Activated T-cell treated with anti-CD3 and anti-CD28 coated beads, Interleukin-2, amount 50 U/mL, for 4 hours (primary cell): ENCODE results near the gene DUSP2. TPM values are rescaled to one million over a fixed set of nuclear protein-coding genes. Genes with fewer than 3 reads are reported as not detected.
A peak's percentile ranks its signal among the peaks of the same experiment; 100 is the strongest.

Experiments
- ATAC-seq, 2 donors: fragments of 200-7000 bp; cut with Tn5 transposase; one replicate each; pipeline ENCODE4 v1.10.0; 2021
- DNase-seq: peaks from one replicate; pipeline ENCODE4 v3.0.0-alpha.2; 2020
- H3K27me3 Mint-ChIP-seq: one replicate; pipeline ENCODE4 v1.8.0; 2021; ENCODE audit warnings: low read depth, mixed read lengths
- H3K36me3 Mint-ChIP-seq: one replicate; pipeline ENCODE4 v1.8.0; 2022; ENCODE audit warnings: mixed read lengths; ENCODE audit not compliant: insufficient read depth
- H3K4me1 Mint-ChIP-seq: one replicate; pipeline ENCODE4 v1.8.0; 2021; ENCODE audit warnings: low read depth, mixed read lengths
- H3K4me3 Mint-ChIP-seq: one replicate; pipeline ENCODE4 v1.8.0; 2021; ENCODE audit warnings: mild to moderate bottlenecking, moderate library complexity, mixed read lengths
- H3K9me3 Mint-ChIP-seq: one replicate; pipeline ENCODE4 v1.8.0; 2021; ENCODE audit warnings: mixed read lengths
- total RNA-seq, 3 donors: library from RNA; stranded (reverse); gene quantifications; one replicate each; pipeline ENCODE4 v1.2.1, GENCODE V29; 2021

Gene DUSP2
- total RNA-seq, 3 donors from 2014 or later, result 365 to 525 (median 419) TPM

DNA sequence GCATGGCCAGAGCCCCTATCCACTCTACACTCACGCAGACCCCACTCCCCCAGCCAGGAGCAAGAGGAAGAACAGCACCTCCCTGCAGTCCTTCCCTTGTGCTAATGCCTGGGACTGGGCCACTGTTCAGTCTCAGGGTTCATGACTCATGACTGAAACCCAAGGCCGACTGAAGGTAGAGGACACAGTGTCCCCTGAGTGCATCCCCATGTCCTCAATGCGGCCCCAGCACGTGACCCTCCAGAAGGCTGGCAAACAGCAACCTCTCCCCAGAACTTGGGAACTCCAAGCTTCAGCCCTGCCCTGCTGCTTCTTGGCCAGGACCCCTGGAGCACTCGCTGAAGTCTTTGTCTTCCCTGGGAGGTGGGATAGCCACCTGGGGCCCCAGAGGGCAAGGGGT lies 22.8 kb downstream of the DUSP2 start:
- peaks cover 23% of the 10 kb centered on the region for H3K27me3 Mint-ChIP-seq
- H3K4me3 Mint-ChIP-seq, result no peak overlapping the region
- H3K36me3 Mint-ChIP-seq, result peaks cover 26% of the 10 kb centered on the region
- ATAC-seq (no peak), DNase-seq (no peak)
- H3K9me3 Mint-ChIP-seq, result no peaks in the 10 kb centered on the region
- H3K4me1 Mint-ChIP-seq, result peaks cover 6% of the 10 kb centered on the region

DNA sequence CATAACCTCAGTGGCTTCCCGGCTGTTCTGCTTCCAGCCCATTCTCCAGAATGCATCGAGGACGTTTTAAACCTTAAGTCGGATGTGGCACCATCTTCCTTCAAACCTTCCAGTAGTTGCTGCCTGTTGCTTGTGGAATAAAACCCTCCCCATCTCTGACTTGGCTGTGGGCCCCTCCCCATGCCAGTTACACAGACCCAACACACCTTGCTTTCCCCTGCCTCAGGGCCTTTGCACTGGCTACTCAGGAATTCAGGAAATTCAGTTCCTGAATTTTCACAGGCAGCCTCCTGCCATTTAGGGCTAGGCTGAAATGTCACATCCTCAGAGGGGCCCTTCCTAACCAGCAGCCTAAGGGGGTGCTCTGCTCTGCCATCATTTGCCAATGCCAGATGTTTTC lies 23.8 kb downstream of the DUSP2 start:
- ATAC-seq, result no peak
- H3K36me3 Mint-ChIP-seq, result peaks cover 19% of the 10 kb centered on the region
- H3K4me1 Mint-ChIP-seq, result peaks cover 6% of the 10 kb centered on the region
- peaks cover 23% of the 10 kb centered on the region for H3K27me3 Mint-ChIP-seq
- no peak for DNase-seq
- no peak overlapping the region for H3K4me3 Mint-ChIP-seq
- no peaks in the 10 kb centered on the region for H3K9me3 Mint-ChIP-seq

DNA sequence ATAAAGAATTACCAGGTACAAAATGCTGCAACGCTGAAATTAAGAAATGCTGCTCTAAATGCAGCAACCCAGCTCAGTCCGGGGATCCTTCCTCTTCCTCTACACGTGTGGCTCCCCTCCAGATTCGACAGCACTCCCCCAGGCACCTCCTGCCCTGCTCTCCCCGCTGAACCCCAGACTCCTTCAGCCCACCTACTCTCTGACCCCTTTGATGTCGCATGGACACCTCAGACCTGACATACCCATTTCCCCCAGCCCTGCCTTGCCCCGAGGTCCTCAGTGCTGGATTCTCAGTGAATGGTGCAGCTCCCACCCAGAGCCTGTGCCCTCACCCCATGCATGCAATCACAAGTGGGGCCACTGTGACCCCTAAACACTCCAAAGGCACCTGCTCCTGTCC lies 24.2 kb downstream of the DUSP2 start:
- Mint-ChIP-seq H3K4me1 (peaks cover 6% of the 10 kb centered on the region), H3K36me3 (peaks cover 15% of the 10 kb centered on the region), H3K9me3 (no peaks in the 10 kb centered on the region), H3K27me3 (peaks cover 23% of the 10 kb centered on the region), H3K4me3 (no peak overlapping the region)
- DNase-seq (no peak), ATAC-seq (no peak)

DNA sequence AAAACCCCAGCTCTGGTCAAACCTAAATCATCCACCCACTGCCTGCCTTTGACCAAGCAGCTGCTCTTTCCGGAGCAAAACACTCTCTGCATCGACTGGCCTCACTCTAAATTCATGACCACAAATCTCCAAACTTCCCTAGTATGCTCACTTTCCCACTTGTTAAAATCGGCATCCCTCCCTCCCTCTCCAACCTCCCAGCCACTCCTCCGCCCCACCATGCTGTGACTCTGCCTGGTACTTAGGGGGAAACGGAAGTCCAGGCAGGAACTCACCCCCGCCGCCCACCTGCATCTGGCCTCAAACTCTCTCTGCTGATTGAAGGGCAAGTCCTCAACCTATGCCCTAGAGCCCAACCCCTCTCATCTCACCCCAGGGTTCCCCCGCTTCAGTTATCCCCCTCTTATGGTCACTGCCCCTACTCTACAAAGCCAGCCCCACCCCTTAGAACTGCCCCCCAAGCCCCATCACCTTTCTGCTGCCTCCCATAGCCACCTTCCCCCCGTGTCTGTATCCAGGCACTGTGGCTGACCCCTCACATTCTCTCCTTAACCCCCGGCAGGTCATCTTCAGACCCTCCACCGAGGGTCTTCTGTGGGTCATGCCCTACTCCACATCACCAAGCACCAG lies 25.0 kb downstream of the DUSP2 start:
- DNase-seq (no peak), ATAC-seq (no peak)
- Mint-ChIP-seq H3K27me3 (peaks cover 27% of the 10 kb centered on the region), H3K9me3 (no peaks in the 10 kb centered on the region), H3K4me3 (no peak overlapping the region), H3K36me3 (peaks cover 10% of the 10 kb centered on the region), H3K4me1 (peaks cover 12% of the 10 kb centered on the region)

DNA sequence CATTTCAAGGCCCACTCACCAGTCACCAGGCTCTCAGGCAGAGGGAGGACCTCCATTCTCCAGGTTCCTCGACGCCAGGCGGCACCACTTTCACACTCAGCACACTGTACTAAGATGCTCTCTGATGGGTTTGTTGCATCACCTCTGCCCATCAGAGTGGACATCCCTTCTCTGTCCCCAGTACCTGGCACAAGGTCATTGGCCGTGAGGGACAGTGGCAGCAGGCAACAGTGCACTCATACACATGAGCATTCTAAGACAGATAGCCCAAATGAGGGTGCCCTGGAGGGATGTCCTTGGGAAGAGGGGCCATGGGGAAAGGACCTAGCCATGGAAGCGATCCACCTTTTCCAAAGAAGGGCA lies 25.9 kb downstream of the DUSP2 start:
- no peak for DNase-seq
- no peak overlapping the region for H3K4me3 Mint-ChIP-seq
- H3K4me1 Mint-ChIP-seq, result peaks cover 13% of the 10 kb centered on the region
- no peaks in the 10 kb centered on the region for H3K9me3 Mint-ChIP-seq
- H3K36me3 Mint-ChIP-seq, result peaks cover 2% of the 10 kb centered on the region
- peaks cover 27% of the 10 kb centered on the region for H3K27me3 Mint-ChIP-seq
- ATAC-seq, result no peak

DNA sequence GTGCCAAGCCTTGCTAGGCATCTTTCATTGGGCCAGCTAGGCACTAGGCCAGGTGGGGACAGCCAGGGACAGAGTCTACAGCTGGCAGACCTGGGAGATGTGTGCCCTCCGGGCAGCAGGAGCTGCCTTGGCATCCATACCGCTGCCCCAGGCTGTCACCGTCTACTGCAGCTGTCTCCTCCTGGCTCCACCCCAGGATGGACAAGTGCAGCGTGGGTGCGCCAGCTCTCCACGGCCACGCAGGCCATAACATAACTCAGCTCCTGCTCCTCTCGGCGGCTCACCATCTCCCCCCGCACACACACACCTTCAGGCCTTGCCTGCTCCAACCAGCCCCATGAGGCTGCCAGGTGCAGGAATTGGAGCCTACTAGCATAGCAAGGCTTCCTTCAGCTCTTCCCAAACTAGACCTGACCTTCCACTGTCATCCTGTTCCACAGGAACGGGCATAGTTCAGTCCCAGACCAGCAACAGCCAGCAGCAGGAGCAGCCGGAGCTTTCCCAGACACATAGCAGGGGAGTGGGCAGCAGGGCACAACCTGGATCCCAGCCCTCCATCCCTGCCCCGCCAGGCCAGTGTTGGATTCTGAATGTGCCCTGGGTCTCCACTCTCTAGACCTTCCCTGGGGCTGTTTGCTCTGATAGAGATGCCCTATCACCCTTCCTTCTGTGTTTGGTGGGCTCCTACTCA lies 26.4 kb downstream of the DUSP2 start:
- Mint-ChIP-seq H3K36me3 (no peaks in the 10 kb centered on the region), H3K4me1 (peaks cover 13% of the 10 kb centered on the region), H3K4me3 (no peak overlapping the region), H3K27me3 (peaks cover 27% of the 10 kb centered on the region), H3K9me3 (no peaks in the 10 kb centered on the region)
- ATAC-seq (no peak), DNase-seq (no peak)

DNA sequence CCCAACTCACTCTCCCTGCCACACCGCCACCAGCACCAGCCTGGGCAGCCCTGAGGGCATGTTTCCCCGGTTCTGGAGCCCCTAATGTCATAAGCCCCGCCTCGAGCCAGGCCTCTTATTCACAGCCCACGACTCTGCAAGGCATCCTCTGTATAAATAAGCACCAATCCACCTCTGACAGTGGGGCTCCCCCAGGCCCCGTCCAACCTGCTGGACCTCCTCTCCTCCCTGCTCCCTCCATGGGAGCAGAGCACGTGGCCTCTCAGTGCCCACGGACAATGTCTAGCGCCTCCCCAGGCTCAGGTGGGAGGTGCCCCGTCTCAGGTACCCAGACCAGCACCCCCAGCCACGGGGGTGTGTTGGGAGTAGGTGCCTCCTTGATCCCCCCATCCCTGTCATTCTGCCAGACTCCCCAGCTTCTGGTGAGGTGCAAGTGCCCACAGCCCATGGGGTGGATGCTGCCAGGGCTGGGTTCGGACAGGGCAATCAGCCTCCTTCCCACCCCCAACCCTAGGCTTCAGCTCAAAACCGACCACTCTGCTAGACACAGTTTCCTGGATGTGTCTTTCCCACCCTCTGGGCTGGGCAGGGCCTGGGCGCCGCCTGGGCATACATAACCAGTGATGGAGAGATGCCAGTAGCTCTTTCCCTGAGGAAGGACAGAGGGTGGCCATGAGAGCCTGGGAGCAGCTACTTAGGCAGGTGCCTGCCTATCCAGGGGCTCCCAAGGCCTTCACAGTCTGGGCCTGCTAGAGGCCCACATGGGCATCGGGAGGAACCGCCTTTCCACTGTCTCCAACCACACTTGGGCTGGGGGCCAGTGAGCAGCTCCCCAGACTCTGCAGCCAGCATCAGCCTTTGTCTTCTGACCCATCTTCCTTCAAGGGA lies 27.3 kb downstream of the DUSP2 start:
- ATAC-seq (no peak), DNase-seq (no peak)
- peaks cover 13% of the 10 kb centered on the region for H3K4me1 Mint-ChIP-seq
- peaks cover 27% of the 10 kb centered on the region for H3K27me3 Mint-ChIP-seq
- H3K36me3 Mint-ChIP-seq, result no peaks in the 10 kb centered on the region
- no peaks in the 10 kb centered on the region for H3K9me3 Mint-ChIP-seq
- H3K4me3 Mint-ChIP-seq, result peak overlapping the region; percentile 61

DNA sequence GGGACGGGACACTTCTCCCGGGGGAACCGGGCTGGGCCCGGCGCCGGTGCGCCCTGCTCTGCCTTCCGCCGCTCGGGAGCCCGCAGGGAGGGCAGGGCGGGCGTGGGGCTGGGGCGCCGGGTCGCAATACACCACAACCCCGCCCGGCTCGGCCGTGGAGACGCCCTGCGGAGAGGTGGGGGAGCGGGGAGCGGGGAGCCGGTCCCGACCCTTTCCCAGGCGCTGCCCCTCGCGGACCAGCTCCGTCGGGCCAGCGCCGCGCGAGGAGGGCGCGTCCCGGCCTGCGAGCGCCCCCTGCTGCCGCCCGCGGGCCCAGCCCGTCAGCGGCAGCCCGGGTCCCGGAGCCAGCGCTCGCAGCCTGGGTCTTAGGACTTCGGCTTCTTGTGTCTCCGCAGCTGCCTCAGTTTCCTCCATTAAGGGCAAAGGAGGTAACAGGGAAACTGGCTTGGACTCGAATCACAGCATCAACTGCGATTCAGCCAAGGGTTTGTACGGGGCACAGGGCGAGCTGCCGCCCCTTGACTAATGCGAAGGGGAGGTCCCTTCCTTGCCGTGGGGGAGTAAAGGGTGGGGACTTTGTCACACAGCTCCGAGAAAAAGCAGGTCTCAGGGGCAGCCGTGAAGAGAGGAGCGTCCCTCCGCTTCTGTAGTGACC lies 28.2 kb downstream of the DUSP2 start:
- peak; percentile 60 for DNase-seq
- Mint-ChIP-seq H3K4me1 (peaks cover 13% of the 10 kb centered on the region), H3K36me3 (no peaks in the 10 kb centered on the region), H3K27me3 (peaks cover 27% of the 10 kb centered on the region), H3K4me3 (peak overlapping the region; percentile 61), H3K9me3 (no peaks in the 10 kb centered on the region)
- ATAC-seq, result peak; percentile 83 to 86

DNA sequence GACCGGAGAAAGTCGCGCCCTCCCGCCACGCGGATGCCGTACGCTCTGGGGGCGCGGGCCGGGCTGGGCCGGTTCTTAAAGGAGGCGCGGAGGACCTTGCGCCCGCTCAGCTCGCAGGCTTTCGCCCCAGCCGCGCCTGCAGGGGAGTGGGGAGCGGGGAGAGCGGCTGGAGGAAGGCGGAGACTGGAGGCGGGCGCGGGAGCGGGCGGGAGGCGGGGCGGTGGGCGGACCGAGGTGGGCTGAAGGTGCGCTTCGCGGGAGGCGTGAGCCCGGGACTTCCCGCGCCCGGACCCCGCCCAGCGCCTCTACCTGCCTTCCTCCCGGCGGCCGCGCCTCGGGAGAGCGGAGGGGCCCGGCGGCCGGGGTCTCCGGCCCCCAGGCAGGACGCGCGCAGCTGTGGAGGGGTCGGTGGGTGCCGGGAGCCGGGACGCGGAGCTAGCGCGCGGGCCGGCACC lies 28.8 kb downstream of the DUSP2 start, which contains the start of gene ADRA2B:
TSS of gene ADRA2B (minus strand) at position 148 of the 455 bp plus-strand sequence. CDS start 422 bp downstream, outside the sequence.
- ATAC-seq, result peak; percentile 69 to 70
- Mint-ChIP-seq H3K4me1 (peaks cover 13% of the 10 kb centered on the region), H3K4me3 (peak within 1 kb of the TSS; percentile 76), H3K27me3 (peaks cover 21% of the 10 kb centered on the region), H3K9me3 (no peaks in the 10 kb centered on the region), H3K36me3 (no peaks in the 10 kb centered on the region)
- peak; percentile 85 for DNase-seq

DNA sequence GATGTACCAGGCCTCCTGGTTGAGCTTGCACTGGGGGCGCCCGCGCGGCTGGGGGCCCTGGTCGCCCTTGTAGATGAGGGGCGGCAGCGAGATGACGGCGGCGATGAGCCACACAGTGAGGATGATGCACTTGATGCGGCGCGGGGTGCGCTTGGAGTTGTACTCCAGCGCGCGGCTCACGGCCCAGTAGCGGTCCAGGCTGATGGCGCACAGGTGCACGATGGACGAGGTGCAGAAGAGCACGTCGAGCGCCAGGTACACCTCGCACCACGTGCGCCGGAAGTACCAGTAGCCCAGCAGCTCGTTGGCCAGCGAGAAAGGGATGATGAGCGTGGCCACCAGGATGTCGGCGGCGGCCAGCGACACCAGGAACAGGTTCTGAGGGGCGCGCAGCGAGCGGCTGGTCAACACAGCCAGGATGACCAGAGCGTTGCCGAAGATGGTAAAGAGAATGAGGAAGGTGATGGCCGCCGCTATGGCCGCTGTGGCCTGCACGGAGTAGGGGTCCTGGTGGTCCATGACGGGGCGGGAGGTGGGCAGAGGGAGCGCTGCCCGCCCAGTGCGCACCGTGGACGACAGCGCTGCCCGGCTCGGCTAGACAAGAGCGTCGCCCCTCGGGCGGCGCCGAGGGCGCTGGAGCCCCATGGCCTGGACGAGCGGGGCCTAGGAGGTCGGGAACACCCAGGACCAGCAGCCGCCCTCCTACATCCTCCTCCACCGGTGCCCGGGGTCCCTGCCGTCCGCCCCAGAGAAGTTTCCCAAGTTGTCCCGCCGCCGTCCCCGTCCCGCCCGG lies 29.4 kb downstream of the DUSP2 start:
- ATAC-seq, result peak in 1 of 2 donors; percentile 0
- no peak for DNase-seq

DNA sequence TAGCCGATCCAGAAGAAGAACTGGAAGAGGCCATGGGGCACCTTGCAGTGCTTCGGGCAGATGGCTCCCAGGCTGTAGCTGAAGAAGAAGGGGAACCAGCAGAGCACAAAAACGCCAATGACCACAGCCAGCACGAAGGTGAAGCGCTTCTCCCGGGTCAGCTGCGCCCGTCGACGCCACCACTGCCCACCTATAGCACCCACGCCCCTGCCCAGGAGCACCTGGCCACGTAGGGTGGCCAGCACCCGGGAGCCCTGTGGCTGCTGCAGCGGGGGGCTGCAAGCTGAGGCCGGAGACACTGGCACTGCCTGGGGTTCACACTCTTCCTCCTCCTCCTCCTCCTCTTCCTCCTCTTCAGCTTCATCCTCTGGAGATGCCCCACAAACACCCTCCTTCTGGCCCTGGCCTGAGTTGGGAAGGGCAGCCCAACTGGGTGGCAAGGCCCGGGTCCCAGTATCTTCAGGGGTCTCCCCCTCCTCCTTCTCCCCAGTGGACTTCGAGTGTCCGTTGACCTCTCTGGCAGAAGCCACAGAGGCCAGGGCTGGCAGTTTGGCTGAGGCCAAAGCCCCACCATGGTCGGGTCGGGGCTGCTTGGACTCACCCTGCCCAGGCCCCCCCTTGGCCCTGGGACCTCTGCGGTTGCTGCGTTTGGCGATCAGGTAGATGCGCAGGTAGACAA lies 30.2 kb downstream of the DUSP2 start:
- Mint-ChIP-seq H3K36me3 (no peaks in the 10 kb centered on the region), H3K27me3 (peaks cover 10% of the 10 kb centered on the region), H3K9me3 (no peaks in the 10 kb centered on the region), H3K4me3 (peak overlapping the region; percentile 76), H3K4me1 (peaks cover 13% of the 10 kb centered on the region)
- ATAC-seq (no peak), DNase-seq (no peak)

More for the DNA sequence above, 29.4 kb downstream of the DUSP2 start:
- Mint-ChIP-seq H3K9me3 (no peaks in the 10 kb centered on the region), H3K4me1 (peaks cover 13% of the 10 kb centered on the region), H3K36me3 (no peaks in the 10 kb centered on the region), H3K4me3 (peak overlapping the region; percentile 76), H3K27me3 (peaks cover 15% of the 10 kb centered on the region)

DNA sequence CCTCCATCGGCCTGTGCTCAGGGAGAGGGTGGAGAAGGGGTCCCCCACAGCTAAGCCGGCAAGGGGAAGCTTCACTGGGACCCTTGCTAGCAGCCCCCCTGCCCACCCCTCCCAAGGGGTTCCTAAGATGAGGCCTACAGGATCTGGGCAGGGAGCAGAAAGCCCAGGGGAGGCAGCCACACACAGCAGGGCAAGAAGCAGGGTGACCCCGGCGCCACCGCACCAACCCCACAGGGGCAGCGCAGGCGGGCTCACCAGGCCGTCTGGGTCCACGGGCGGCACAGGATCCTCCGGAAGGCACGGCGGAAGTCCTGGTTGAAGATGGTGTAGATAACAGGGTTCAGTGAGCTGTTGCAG lies 30.7 kb downstream of the DUSP2 start:
- Mint-ChIP-seq H3K4me1 (peaks cover 13% of the 10 kb centered on the region), H3K9me3 (no peaks in the 10 kb centered on the region), H3K4me3 (peak overlapping the region; percentile 11), H3K27me3 (peaks cover 10% of the 10 kb centered on the region), H3K36me3 (no peaks in the 10 kb centered on the region)
- DNase-seq (no peak), ATAC-seq (no peak)

DNA sequence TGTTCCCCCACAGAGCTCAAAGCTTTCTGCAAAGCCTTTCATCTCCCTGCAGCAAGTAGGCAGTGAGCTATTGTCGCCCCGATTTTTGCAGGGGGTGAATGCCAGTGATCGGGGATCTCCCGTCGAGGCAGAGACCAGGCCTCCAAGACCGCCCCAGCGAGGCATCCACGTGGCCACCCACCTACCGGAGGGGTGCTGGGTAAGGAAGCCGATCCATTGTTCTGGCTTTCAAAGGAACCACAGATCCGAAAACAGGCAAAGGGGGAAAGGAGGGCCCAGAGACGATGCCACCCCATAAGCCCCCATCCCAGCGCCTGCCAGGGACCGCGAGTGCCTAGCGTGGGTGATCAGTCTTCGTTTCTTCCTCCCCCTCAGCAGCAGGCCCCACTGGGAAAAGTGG lies 31.3 kb downstream of the DUSP2 start:
- no peak for DNase-seq
- Mint-ChIP-seq H3K4me3 (no peak overlapping the region), H3K9me3 (no peaks in the 10 kb centered on the region), H3K4me1 (peaks cover 13% of the 10 kb centered on the region), H3K27me3 (peaks cover 5% of the 10 kb centered on the region), H3K36me3 (no peaks in the 10 kb centered on the region)
- no peak for ATAC-seq
